ENCODE data around the gene PRKX.
"Not testable (repeated sequence)": the region's sequence is repeated elsewhere in the genome, so short reads cannot be mapped to it uniquely, and the experiment has no call there.

Gene PRKX

DNA sequence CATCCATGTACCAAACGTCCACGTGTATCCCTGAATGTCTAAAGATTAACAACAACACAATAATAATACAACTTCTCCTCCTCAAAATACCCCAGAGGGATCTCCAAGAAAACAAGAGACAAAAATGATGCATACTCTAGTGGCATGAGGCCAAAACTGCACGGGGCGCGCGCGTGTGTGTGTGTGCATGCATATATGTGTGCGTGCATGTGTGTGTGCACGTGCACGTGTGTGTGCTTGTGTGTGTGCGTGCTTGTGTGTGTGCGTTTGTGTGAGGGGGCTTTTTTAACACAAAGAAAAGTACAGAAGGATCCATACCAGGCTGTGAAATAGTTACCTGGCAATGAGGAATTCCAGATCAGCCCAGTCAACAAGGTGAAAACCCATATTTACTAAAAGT, 48.5 kb downstream of the PRKX start:
- no peak overlapping the region for H3K4me3 ChIP-seq (ENCODE audit: low read length)
- H2AFZ ChIP-seq (ENCODE audit: low read depth, low read length) = no peak overlapping the region
- H3K27me3 ChIP-seq (ENCODE audit: insufficient read depth, low read length) = no peaks in the 10 kb centered on the region
- H3K36me3 ChIP-seq (ENCODE audit: insufficient read depth, low read length) = peaks cover 9% of the 10 kb centered on the region
- H3K9me3 ChIP-seq (ENCODE audit: low read length) = no peaks in the 10 kb centered on the region
- no peaks in the 10 kb centered on the region for H3K4me1 ChIP-seq (ENCODE audit: insufficient read depth, low read length)

DNA sequence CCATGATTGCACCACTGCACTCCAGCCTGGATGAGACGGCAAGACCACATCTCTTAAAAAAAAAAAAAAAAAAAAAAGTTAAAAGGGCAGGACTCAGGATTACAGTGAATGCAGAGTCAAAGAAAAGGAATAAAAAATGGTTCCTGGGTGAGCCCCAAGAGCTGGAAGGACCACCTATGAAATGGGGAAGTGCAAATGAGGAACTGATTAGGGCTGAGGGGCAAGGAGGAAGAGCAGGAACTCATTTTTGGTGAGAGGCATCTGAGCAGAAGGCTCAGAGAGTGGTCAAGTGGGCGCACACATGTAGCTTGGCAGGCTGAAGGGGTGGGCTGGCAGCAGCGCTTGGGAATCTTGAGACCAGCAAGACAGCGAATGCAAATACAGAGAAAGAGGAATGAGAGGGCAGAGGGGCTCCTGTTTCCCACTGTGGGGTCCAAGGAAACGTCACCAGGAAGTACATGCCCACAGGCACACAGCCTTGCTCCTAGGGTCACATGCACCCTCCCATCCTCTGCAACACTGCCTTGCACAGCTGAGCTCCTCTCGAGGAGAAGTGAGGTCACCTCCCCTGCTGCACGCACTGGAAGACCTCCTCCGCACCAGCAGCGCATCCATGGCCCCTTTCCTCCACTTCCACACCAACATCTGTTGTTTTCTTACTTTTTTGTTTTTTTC, 49.7 kb downstream of the PRKX start:
- not testable (repeated sequence) for H3K9me3 ChIP-seq (ENCODE audit: low read length); H3K4me3 ChIP-seq (ENCODE audit: low read length); H2AFZ ChIP-seq (ENCODE audit: low read depth, low read length); H3K27me3 ChIP-seq (ENCODE audit: insufficient read depth, low read length); H3K36me3 ChIP-seq (ENCODE audit: insufficient read depth, low read length); H3K4me1 ChIP-seq (ENCODE audit: insufficient read depth, low read length)

DNA sequence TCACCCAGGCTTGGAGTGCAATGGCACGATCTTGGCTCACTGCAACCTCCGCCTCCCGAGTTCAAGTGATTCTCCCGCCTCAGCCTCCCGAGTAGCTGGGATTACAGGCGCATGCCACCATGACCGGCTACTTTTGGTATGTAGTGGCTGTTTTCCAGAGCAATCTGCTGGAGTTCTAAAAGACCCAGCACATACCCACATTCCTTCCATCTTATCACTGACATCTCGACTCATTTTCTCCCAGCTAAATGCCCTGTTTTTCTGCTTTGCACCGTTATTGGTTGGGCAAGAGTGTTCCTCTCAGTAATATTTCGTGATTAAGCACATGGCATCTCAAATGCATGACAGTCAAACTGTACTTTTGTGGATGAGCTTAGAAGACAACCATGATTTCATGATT, 53.7 kb downstream of the PRKX start:
- no peaks in the 10 kb centered on the region for H3K9me3 ChIP-seq (ENCODE audit: low read length)
- H3K36me3 ChIP-seq (ENCODE audit: insufficient read depth, low read length) = peaks cover 11% of the 10 kb centered on the region
- H3K4me1 ChIP-seq (ENCODE audit: insufficient read depth, low read length) = no peaks in the 10 kb centered on the region
- no peak overlapping the region for H3K4me3 ChIP-seq (ENCODE audit: low read length)
- H3K27me3 ChIP-seq (ENCODE audit: insufficient read depth, low read length) = no peaks in the 10 kb centered on the region
- H2AFZ ChIP-seq (ENCODE audit: low read depth, low read length) = no peak overlapping the region

DNA sequence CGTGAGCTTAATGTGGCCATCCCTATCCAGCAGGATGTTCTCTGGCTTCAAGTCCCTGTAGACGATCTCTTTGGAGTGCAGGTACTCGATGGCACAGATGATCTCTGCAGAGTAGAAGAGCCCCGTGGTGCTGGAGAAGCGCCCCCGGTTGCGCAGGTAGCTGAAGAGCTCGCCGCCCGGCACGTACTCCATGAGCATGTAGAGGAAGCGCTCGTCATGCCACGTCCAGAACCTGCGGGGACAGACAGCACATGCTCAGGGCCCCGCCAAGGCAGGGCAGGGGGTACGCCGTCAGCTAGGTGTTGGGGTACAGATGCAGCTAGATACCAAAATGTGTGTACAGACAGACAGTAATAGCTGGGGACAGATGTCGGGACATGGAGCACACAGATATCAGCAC, 58.3 kb downstream of the PRKX start:
- no peaks in the 10 kb centered on the region for H3K4me1 ChIP-seq (ENCODE audit: insufficient read depth, low read length)
- peaks cover 17% of the 10 kb centered on the region for H3K36me3 ChIP-seq (ENCODE audit: insufficient read depth, low read length)
- peaks cover 2% of the 10 kb centered on the region for H3K9me3 ChIP-seq (ENCODE audit: low read length)
- H3K4me3 ChIP-seq (ENCODE audit: low read length) = no peak overlapping the region
- H2AFZ ChIP-seq (ENCODE audit: low read depth, low read length) = no peak overlapping the region
- H3K27me3 ChIP-seq (ENCODE audit: insufficient read depth, low read length) = no peaks in the 10 kb centered on the region

DNA sequence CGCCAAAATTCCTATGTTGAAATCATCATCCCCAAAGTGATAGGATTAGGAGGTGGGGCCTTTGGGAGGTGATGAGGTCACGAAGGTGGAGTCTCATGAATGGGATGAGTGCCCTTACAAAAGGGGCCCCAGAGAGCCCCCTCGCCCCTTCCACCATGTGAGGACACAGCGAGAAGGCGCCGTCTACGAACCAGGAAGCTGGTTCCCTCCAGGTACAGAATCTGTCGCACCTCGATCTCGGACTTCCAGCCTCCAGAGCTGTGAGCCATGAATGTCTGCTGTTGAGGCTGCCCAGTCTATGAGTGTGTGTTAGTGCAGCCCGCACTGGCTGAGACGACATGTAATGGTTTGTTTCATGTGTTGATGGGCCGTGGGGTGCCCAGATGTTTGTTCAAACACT, 60.3 kb downstream of the PRKX start:
- Histone ChIP-seq H3K36me3 (ENCODE audit: insufficient read depth, low read length) (peaks cover 19% of the 10 kb centered on the region), H3K4me1 (ENCODE audit: insufficient read depth, low read length) (no peaks in the 10 kb centered on the region), H3K27me3 (ENCODE audit: insufficient read depth, low read length) (no peaks in the 10 kb centered on the region), H3K4me3 (ENCODE audit: low read length) (no peak overlapping the region), H3K9me3 (ENCODE audit: low read length) (peaks cover 2% of the 10 kb centered on the region), H2AFZ (ENCODE audit: low read depth, low read length) (no peak overlapping the region)

DNA sequence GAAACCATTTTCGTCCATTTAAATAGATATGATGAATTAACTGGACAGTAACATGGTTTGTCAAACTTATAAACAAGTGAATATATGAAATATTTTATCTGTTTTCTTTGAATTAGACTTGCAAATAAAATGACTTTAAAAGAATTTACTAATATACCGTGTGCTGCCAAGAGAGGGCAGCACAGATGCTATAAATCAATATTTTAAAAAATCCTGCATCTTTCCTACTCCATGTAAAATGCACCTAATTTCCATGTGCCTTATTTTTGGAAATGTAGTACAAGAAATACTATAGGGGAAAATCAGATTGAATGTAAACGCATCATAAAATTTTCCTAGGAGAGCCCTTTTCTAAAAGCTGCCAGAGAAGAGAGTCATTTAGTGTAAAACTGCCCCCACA, 62.2 kb downstream of the PRKX start:
- H3K4me3 ChIP-seq (ENCODE audit: low read length) = no peak overlapping the region
- peaks cover 26% of the 10 kb centered on the region for H3K36me3 ChIP-seq (ENCODE audit: insufficient read depth, low read length)
- no peak overlapping the region for H2AFZ ChIP-seq (ENCODE audit: low read depth, low read length)
- peaks cover 2% of the 10 kb centered on the region for H3K9me3 ChIP-seq (ENCODE audit: low read length)
- no peaks in the 10 kb centered on the region for H3K27me3 ChIP-seq (ENCODE audit: insufficient read depth, low read length)
- no peaks in the 10 kb centered on the region for H3K4me1 ChIP-seq (ENCODE audit: insufficient read depth, low read length)

DNA sequence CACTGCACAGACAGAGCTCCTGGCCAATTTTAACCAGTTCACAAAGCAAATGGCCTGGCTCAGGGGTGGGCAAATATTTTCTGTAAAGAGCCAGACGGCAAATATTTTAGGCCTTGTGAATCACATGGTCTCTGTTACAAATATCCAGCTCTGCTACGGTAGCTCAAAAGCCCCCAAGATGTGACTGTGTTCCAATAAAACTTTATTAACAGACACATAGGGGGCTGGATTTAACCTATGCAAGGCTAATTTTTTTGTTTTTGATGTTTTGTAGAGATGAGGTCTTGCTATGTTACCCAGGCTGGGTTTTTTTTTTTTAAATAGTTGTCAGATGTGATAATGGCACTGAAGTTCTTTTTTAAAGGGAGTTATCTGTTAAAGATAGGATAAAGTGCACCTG, 65.4 kb downstream of the PRKX start:
- Histone ChIP-seq H3K4me1 (ENCODE audit: insufficient read depth, low read length) (no peaks in the 10 kb centered on the region), H3K36me3 (ENCODE audit: insufficient read depth, low read length) (peaks cover 14% of the 10 kb centered on the region), H3K4me3 (ENCODE audit: low read length) (no peak overlapping the region), H2AFZ (ENCODE audit: low read depth, low read length) (no peak overlapping the region), H3K9me3 (ENCODE audit: low read length) (peaks cover 2% of the 10 kb centered on the region), H3K27me3 (ENCODE audit: insufficient read depth, low read length) (no peaks in the 10 kb centered on the region)

DNA sequence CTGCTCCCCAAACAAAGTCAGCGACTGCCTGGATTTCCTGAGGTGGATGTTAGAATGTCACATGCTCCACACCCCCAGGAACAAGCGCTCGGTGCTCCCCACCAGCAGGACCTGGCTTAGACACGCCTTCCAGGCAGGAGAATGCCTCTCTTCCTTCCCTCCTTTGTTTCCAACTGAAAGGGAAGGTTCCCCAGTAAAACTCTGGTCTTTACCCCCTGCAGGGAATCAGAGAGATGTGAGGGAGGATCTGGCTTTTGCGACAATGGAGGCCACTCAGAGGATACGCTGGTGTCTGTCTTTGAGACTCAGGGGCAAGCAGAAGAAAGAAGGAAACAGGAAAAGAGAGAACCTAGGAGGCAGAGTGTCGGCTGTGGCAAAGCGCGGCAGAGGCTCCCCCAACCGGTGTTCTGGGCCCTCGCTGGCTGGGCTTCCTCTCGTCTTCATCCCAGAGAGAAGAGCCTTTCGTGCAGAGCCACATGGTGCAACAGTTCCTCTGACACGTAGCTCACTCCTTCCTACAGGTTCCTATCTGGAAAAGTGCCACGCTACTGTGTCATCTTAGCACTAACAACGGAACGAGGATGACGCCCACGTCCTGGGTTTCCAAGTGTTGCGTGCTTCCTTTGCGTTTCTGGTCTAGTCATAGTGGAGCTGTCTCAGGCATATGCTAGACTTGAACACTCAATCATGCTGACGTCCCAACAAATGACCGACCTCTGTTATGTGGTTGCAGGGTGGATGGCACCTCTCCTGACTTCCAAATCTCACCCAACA, 73.4 kb downstream of the PRKX start:
- H3K4me3 ChIP-seq (ENCODE audit: low read length); H3K9me3 ChIP-seq (ENCODE audit: low read length); H2AFZ ChIP-seq (ENCODE audit: low read depth, low read length); H3K36me3 ChIP-seq (ENCODE audit: insufficient read depth, low read length); H3K4me1 ChIP-seq (ENCODE audit: insufficient read depth, low read length); H3K27me3 ChIP-seq (ENCODE audit: insufficient read depth, low read length): not testable (repeated sequence)

DNA sequence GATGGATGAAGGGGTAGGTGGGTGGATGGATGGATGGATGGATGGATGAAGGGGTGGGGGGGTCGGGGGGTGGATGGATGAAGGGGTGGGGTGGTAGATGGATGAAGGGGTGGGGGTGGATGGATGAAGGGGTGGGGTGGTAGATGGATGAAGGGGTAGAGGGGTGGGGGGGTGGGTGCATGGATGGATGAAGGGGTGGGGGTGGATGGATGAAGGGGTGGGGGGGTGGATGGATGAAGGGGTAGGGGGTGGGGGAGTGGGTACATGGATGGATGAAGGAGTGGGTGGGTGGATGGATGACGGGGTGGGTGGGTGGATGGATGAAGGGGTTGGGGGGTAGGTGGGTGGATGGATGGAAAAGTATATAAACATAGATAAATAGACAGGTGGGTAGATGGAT, 74.2 kb downstream of the PRKX start:
- Histone ChIP-seq H3K4me3 (ENCODE audit: low read length) (no peak overlapping the region), H3K36me3 (ENCODE audit: insufficient read depth, low read length) (peaks cover 2% of the 10 kb centered on the region), H2AFZ (ENCODE audit: low read depth, low read length) (no peak overlapping the region), H3K9me3 (ENCODE audit: low read length) (peaks cover 2% of the 10 kb centered on the region), H3K4me1 (ENCODE audit: insufficient read depth, low read length) (peaks cover 2% of the 10 kb centered on the region), H3K27me3 (ENCODE audit: insufficient read depth, low read length) (no peaks in the 10 kb centered on the region)

DNA sequence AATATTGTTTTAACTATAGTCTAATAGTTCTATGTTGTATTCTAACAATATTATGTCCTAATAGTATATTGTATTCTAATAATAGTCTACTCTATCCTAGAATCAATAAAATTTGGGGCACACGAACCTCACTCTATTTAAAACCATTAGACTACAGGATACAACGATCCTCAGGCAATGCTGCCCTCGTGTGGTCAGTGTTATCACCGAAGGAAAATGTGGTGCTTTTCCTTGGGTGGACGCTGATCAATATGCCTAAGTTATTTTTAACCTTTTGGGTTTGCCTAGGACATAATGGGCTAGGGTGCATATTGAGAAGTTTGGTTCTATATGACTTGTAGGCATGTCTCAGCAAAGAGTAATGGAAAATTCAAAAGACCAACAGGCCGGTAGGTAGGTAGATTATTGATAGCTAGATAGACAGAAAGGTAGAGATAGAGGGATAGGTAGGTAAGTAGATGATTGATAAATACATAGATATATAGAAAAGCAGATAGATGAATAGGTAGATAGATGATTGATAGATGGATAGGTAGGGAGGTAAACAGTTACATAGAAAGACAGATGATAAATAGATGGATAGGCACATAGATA, 75.1 kb downstream of the PRKX start:
- H3K4me1 ChIP-seq (ENCODE audit: insufficient read depth, low read length) = peaks cover 2% of the 10 kb centered on the region
- H2AFZ ChIP-seq (ENCODE audit: low read depth, low read length) = no peak overlapping the region
- peaks cover 2% of the 10 kb centered on the region for H3K36me3 ChIP-seq (ENCODE audit: insufficient read depth, low read length)
- H3K9me3 ChIP-seq (ENCODE audit: low read length) = no peaks in the 10 kb centered on the region
- H3K27me3 ChIP-seq (ENCODE audit: insufficient read depth, low read length) = no peaks in the 10 kb centered on the region
- H3K4me3 ChIP-seq (ENCODE audit: low read length) = no peak overlapping the region

DNA sequence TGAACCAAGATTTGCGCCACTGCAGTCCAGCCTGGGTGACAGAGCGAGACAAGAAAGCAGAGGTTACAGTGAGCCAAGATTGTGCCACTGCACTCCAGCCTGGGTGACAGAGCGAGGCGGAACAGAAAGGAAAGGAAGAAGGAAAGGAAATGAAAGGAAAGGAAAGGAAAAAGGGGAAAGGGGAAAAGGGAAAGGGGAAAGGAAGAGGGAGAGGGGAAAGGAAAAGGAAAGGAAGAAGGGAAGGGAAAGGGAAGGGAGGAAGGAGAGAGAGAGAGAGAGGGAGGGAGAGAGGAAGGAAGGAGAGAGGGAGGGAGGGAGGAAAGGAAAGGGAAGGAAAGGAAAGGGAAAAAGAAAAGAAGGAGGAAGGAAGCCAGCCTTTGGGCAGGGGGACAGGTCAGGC, 76.6 kb downstream of the PRKX start:
- Histone ChIP-seq H3K36me3 (ENCODE audit: insufficient read depth, low read length) (no peaks in the 10 kb centered on the region), H2AFZ (ENCODE audit: low read depth, low read length) (no peak overlapping the region), H3K4me1 (ENCODE audit: insufficient read depth, low read length) (peaks cover 2% of the 10 kb centered on the region), H3K4me3 (ENCODE audit: low read length) (no peak overlapping the region), H3K9me3 (ENCODE audit: low read length) (peaks cover 2% of the 10 kb centered on the region), H3K27me3 (ENCODE audit: insufficient read depth, low read length) (no peaks in the 10 kb centered on the region)

DNA sequence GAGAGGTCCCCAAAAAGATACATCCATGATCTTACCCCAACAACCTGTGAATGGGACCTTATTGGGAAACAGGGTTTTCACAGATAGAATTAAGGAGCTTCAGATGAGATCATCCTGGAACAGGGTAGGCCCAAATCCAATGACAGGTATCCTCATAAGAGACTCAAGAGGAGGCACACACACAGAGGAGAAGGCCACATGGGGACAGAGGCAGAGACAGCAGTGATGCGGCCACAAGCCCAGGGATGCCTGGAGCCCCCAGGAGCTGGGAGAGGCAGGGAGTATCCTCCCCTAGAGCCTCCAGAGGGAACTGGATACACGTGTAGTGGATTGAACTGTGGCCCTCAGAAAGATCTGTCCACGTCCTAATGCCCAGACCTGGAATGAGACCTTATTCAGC, 82.3 kb downstream of the PRKX start:
- no peaks in the 10 kb centered on the region for H3K4me1 ChIP-seq (ENCODE audit: insufficient read depth, low read length)
- H3K27me3 ChIP-seq (ENCODE audit: insufficient read depth, low read length) = no peaks in the 10 kb centered on the region
- H3K9me3 ChIP-seq (ENCODE audit: low read length) = peaks cover 8% of the 10 kb centered on the region

DNA sequence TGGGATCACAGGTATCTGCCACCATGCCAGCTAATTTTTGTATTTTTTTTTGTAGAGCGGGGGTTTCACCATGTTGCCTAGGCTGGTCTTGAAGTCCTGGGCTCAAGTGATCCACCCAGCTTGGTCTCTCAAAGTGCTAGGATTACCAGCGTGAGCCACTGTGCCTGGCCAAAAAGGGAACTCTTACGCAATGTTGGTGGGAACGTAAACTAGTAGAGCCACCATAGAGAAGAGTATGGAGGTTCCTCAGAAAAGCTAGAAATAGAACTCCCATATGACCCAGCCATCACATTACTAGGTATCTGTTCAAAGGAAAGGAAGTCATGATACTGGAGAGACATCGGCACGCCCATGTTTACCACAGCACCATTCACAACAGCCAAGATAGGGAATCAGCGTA, 85.9 kb downstream of the PRKX start:
- Histone ChIP-seq H3K9me3 (ENCODE audit: low read length) (peaks cover 8% of the 10 kb centered on the region), H2AFZ (ENCODE audit: low read depth, low read length) (no peak overlapping the region), H3K27me3 (ENCODE audit: insufficient read depth, low read length) (no peaks in the 10 kb centered on the region), H3K4me3 (ENCODE audit: low read length) (no peak overlapping the region), H3K36me3 (ENCODE audit: insufficient read depth, low read length) (peaks cover 7% of the 10 kb centered on the region), H3K4me1 (ENCODE audit: insufficient read depth, low read length) (no peaks in the 10 kb centered on the region)

More for the DNA sequence above, 82.3 kb downstream of the PRKX start:
- H3K36me3 ChIP-seq (ENCODE audit: insufficient read depth, low read length) = peaks cover 5% of the 10 kb centered on the region
- no peak overlapping the region for H2AFZ ChIP-seq (ENCODE audit: low read depth, low read length)
- H3K4me3 ChIP-seq (ENCODE audit: low read length) = no peak overlapping the region

All from neuron (in vitro differentiated cells).